Nephron (organoid): ENCODE data around the gene PHACTR1.
A peak's percentile ranks its signal among the peaks of the same experiment; 100 is the strongest.

ENCODE experiments used
- H3K27ac Mint-ChIP-seq, 3 experiments: 2 replicates each; pipeline ENCODE4 v1.8.0; 2020; ENCODE audit warnings: mixed read lengths in 3 of 3, mild to moderate bottlenecking in 2 of 3, moderate library complexity in 1 of 3
- H3K27me3 Mint-ChIP-seq: 2 replicates; pipeline ENCODE4 v1.8.0; 2021; ENCODE audit warnings: low read depth, mild to moderate bottlenecking, moderate library complexity, mixed read lengths
- H3K36me3 Mint-ChIP-seq: 2 replicates; pipeline ENCODE4 v1.8.0; 2020; ENCODE audit warnings: low read depth, mixed read lengths
- H3K4me1 Mint-ChIP-seq: 2 replicates; pipeline ENCODE4 v1.8.0; 2020; ENCODE audit warnings: mixed read lengths
- H3K4me3 Mint-ChIP-seq, 3 experiments: 2 replicates each; pipeline ENCODE4 v1.8.0; 2020; ENCODE audit warnings: mild to moderate bottlenecking in 3 of 3, mixed read lengths in 3 of 3, moderate library complexity in 2 of 3
- H3K9me3 Mint-ChIP-seq: 2 replicates; pipeline ENCODE4 v1.8.0; 2020; ENCODE audit warnings: mixed read lengths
- TF ChIP-seq, protein P1 (sequence below), 3 experiments: fragments of 200-600 bp; sonication (generic); IDR thresholded peaks; one replicate each; pipeline ENCODE4 v1.5.0; 2021; ENCODE audit warnings: antibody characterized with exemption in 3 of 3; ENCODE audit not compliant: unreplicated experiment in 3 of 3

The PHACTR1 gene

DNA sequence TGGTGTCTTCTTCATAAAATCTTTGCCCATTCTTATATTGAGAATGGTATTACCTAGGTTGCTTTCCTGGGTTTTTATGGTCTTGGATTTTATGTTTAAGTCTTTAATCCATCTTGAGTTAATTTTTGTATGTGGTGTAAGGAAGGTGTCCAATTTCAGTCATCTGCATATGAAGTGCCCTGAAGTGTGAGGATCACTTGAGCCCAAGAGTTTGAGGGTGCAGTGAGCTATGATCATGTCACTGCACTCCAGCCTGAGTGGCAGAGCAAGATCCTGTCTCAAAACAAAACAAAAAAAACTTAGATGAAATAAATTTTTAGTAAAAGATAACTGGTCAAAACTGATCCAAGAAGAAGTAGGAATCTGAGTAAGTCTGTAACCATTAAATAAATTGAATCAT, 396.4 kb downstream of the PHACTR1 start:
- H3K4me1 Mint-ChIP-seq, result peaks cover 34% of the 10 kb centered on the region
- peak overlapping the region; percentile 80 to 93 (median 91) for H3K27ac Mint-ChIP-seq
- TF ChIP-seq, protein P1, sequence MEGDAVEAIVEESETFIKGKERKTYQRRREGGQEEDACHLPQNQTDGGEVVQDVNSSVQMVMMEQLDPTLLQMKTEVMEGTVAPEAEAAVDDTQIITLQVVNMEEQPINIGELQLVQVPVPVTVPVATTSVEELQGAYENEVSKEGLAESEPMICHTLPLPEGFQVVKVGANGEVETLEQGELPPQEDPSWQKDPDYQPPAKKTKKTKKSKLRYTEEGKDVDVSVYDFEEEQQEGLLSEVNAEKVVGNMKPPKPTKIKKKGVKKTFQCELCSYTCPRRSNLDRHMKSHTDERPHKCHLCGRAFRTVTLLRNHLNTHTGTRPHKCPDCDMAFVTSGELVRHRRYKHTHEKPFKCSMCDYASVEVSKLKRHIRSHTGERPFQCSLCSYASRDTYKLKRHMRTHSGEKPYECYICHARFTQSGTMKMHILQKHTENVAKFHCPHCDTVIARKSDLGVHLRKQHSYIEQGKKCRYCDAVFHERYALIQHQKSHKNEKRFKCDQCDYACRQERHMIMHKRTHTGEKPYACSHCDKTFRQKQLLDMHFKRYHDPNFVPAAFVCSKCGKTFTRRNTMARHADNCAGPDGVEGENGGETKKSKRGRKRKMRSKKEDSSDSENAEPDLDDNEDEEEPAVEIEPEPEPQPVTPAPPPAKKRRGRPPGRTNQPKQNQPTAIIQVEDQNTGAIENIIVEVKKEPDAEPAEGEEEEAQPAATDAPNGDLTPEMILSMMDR (IDR thresholded peaks at IDR 0.05; ENCODE audit: unreplicated experiment in 3 of 3), result no peak
- no peaks in the 10 kb centered on the region for H3K27me3 Mint-ChIP-seq
- no peak overlapping the region for H3K4me3 Mint-ChIP-seq
- H3K36me3 Mint-ChIP-seq, result peaks cover 22% of the 10 kb centered on the region
- H3K9me3 Mint-ChIP-seq, result peaks cover 21% of the 10 kb centered on the region

DNA sequence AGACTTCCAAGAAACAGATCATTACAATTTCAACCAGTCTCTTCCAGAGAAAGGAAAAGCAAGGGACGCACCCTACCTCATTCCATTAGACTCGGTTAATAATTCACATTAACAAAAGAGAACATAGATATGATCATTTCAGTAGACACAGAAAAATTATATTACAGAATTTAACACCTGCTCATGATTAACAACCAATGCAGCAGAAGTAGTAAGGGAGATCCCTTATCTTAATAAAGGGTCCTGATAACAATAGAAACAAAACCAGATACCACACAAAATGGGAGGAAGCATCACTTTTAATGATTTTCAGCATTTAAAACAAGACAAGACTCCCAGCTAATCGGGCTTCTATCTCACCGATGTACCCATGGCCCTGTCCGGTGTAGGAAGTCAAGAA, 396.8 kb downstream of the PHACTR1 start:
- TF ChIP-seq, protein P1 (IDR thresholded peaks at IDR 0.05; ENCODE audit: unreplicated experiment in 3 of 3), result no peak
- H3K27ac Mint-ChIP-seq, result peak overlapping the region; percentile 73 to 93 (median 91)
- peaks cover 22% of the 10 kb centered on the region for H3K36me3 Mint-ChIP-seq
- H3K9me3 Mint-ChIP-seq, result peaks cover 21% of the 10 kb centered on the region
- H3K27me3 Mint-ChIP-seq, result no peaks in the 10 kb centered on the region
- no peak overlapping the region for H3K4me3 Mint-ChIP-seq
- peaks cover 35% of the 10 kb centered on the region for H3K4me1 Mint-ChIP-seq

DNA sequence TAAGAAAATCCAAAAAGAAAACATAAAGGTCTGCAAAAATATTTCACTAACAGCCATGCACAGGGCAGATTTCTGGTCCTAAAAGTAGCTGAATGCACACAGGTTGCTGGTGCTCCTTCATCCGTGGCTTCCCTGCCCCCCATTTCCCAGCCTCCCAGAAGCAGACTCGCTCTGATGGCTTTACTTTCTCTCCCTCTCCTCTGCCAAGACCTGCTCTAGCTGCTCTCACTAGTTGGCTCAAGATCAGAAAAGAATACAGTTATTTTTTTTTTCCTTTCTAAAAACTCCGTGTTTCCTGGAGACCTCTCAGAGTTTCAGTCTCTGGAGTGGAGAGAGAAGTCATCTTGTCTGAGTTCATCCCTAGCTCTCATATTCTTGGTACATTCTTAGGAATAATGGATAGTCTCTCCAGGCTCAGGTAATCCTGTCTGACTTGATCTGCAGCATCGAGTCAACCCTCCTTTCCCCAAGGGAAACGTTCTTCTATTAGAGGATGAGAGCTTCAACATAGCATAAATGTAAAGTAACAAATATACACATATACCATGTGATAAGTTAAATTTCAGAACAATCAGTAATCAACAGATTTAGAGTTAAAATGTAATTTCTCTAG, 397.5 kb downstream of the PHACTR1 start:
- Mint-ChIP-seq H3K4me3 (peak overlapping the region; percentile 8 to 28 (median 24)), H3K36me3 (peaks cover 22% of the 10 kb centered on the region), H3K9me3 (peaks cover 21% of the 10 kb centered on the region), H3K27me3 (peaks cover 3% of the 10 kb centered on the region), H3K4me1 (peaks cover 35% of the 10 kb centered on the region), H3K27ac (peak overlapping the region; percentile 73 to 93 (median 91))
- TF ChIP-seq, protein P1 (IDR thresholded peaks at IDR 0.05; ENCODE audit: unreplicated experiment in 3 of 3), result no peak

DNA sequence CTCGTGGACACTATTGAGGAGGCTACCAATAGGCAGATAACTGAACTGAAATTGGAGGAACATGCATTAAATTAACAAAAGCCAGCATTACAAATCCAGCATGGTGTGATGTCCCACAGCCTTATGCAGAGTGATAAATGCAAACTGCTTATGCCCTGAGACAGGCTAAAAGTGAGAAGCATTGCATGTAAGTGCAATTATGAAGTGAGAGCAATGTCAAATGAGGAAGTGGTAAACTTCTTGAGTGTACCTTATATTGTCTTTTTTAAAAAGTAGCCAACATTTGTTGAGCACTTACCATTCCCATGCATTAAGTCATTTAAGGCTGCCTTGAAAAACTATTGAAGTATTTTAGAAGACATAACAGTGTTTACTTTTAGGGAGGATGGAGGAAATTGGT, 399.6 kb downstream of the PHACTR1 start:
- peaks cover 51% of the 10 kb centered on the region for H3K4me1 Mint-ChIP-seq
- H3K27ac Mint-ChIP-seq, result peak overlapping the region; percentile 5 to 91 (median 18)
- H3K9me3 Mint-ChIP-seq, result peaks cover 11% of the 10 kb centered on the region
- peaks cover 7% of the 10 kb centered on the region for H3K27me3 Mint-ChIP-seq
- peaks cover 7% of the 10 kb centered on the region for H3K36me3 Mint-ChIP-seq
- no peak overlapping the region for H3K4me3 Mint-ChIP-seq
- TF ChIP-seq, protein P1 (IDR thresholded peaks at IDR 0.05; ENCODE audit: unreplicated experiment in 3 of 3), result no peak

DNA sequence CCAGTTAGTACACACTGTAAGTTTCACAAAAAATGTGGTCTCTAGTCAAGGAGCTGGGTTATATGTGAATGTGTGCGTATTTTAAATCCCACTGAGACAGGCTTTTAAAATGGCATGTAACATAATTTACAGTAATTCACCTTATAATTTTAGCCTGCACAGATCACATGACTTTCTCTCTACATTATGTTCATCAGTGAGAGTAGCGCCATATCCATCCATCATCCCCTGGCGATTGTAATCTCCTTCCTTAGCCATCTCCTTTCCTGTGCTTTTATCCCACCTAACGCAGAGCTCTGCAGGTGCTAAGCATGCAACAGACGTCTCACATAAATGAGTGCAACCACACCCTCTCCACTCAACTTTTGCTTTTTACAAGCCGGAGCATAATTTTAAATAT, 401.0 kb downstream of the PHACTR1 start:
- TF ChIP-seq, protein P1 (IDR thresholded peaks at IDR 0.05; ENCODE audit: unreplicated experiment in 3 of 3), result no peak
- H3K36me3 Mint-ChIP-seq, result no peaks in the 10 kb centered on the region
- H3K4me1 Mint-ChIP-seq, result peaks cover 51% of the 10 kb centered on the region
- H3K9me3 Mint-ChIP-seq, result peaks cover 2% of the 10 kb centered on the region
- H3K27me3 Mint-ChIP-seq, result peaks cover 7% of the 10 kb centered on the region
- H3K27ac Mint-ChIP-seq, result no peak overlapping the region
- no peak overlapping the region for H3K4me3 Mint-ChIP-seq

DNA sequence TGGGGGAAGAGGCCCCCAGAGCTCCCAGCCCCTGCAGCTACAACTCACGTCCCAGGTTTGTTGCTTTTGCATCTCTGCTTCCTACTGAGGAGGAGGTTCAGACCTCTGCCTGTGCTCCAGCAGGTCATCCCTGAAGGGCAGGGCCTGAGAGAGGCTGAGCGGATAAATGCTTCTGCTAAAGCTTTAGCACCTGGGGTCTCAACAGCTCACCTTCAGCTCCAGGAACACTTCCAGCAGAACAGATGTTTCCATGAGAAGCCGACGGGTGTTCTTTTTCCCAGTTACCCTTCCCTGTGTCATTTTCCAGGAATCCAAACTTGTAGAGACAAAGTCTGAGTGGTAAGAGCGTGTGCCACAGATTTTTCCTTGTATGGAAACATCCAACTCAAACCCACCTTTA, 403.0 kb downstream of the PHACTR1 start:
- TF ChIP-seq, protein P1 (IDR thresholded peaks at IDR 0.05; ENCODE audit: unreplicated experiment in 3 of 3), result no peak
- Mint-ChIP-seq H3K4me1 (peaks cover 38% of the 10 kb centered on the region), H3K36me3 (no peaks in the 10 kb centered on the region), H3K27me3 (peaks cover 7% of the 10 kb centered on the region), H3K27ac (peak overlapping the region in 1 of 3 experiments; percentile 38), H3K4me3 (no peak overlapping the region), H3K9me3 (no peaks in the 10 kb centered on the region)
